ENCODE measurements around the gene CTNNBIP1.

CTNNBIP1 gene

GRCh38 chr1:9884805-9885204 is 25.3 kb downstream of the CTNNBIP1 start:
- H3K9me3 ChIP-seq (ENCODE audit: insufficient read depth, low read depth, low read length), result no peaks in the 10 kb centered on the region
- H3K18ac ChIP-seq (ENCODE audit: low read length), result no peak overlapping the region
- no peak overlapping the region for H2AFZ ChIP-seq (ENCODE audit: insufficient read depth, low read length, poor library complexity)
- no CpG with 5 or more reads among the region's 8 CpGs for WGBS (ENCODE audit: extremely low coverage, insufficient coverage, insufficient read length)
- H4K8ac ChIP-seq (ENCODE audit: low read depth, low read length), result no peak overlapping the region
- no peaks in the 10 kb centered on the region for H3K79me1 ChIP-seq (ENCODE audit: low read length)
- H3K4me1 ChIP-seq (ENCODE audit: control insufficient read depth in 1 of 2, insufficient read depth in 2 of 2, low read length in 2 of 2), result peaks cover 3 to 10% of the 10 kb centered on the region in 2 experiments
- no peak overlapping the region for H2BK12ac ChIP-seq (ENCODE audit: low read length)
- no peak overlapping the region for H3K4ac ChIP-seq (ENCODE audit: low read depth, low read length)
- no peak overlapping the region for H4K12ac ChIP-seq (ENCODE audit: low read depth, low read length)
- no peaks in the 10 kb centered on the region for H3K79me2 ChIP-seq (ENCODE audit: control insufficient read depth, insufficient read depth, low read length, poor library complexity)
- H3K4me3 ChIP-seq (ENCODE audit: low read depth, low read length), result no peak overlapping the region
- peaks cover 3 to 7% of the 10 kb centered on the region in 2 experiments for H3K36me3 ChIP-seq (ENCODE audit: control insufficient read depth in 1 of 2, insufficient read depth in 2 of 2, low read length in 2 of 2)
- no peak overlapping the region for H2BK120ac ChIP-seq (ENCODE audit: insufficient read depth, low read length, poor library complexity)
- no peak overlapping the region for H3K9ac ChIP-seq (ENCODE audit: low read length)
- H3K23ac ChIP-seq (ENCODE audit: low read length), result no peak overlapping the region
- no peak for DNase-seq
- H3K4me2 ChIP-seq (ENCODE audit: low read length), result no peak overlapping the region
- H3K14ac ChIP-seq (ENCODE audit: low read length), result no peak overlapping the region
- H3K27ac ChIP-seq (ENCODE audit: low read depth, low read length), result no peak overlapping the region
- H3K27me3 ChIP-seq (ENCODE audit: insufficient read depth, low read length), result no peaks in the 10 kb centered on the region
- no peak overlapping the region for H4K91ac ChIP-seq (ENCODE audit: low read depth, low read length)
- H2BK5ac ChIP-seq (ENCODE audit: low read depth, low read length, poor library complexity), result no peak overlapping the region
- no peak overlapping the region for H2AK5ac ChIP-seq (ENCODE audit: low read length)

- Histone ChIP-seq H2BK120ac (ENCODE audit: insufficient read depth, low read length, poor library complexity) (no peak overlapping the region), H3K4ac (ENCODE audit: low read depth, low read length) (no peak overlapping the region), H3K9me3 (ENCODE audit: insufficient read depth, low read depth, low read length) (no peaks in the 10 kb centered on the region), H2AFZ (ENCODE audit: insufficient read depth, low read length, poor library complexity) (no peak overlapping the region), H4K8ac (ENCODE audit: low read depth, low read length) (no peak overlapping the region), H3K4me2 (ENCODE audit: low read length) (no peak overlapping the region), H3K79me2 (ENCODE audit: control insufficient read depth, insufficient read depth, low read length, poor library complexity) (no peaks in the 10 kb centered on the region), H4K12ac (ENCODE audit: low read depth, low read length) (no peak overlapping the region), H4K91ac (ENCODE audit: low read depth, low read length) (no peak overlapping the region), H3K4me1 (ENCODE audit: control insufficient read depth in 1 of 2, insufficient read depth in 2 of 2, low read length in 2 of 2) (peaks cover 0 to 1% of the 10 kb centered on the region in 2 experiments), H3K79me1 (ENCODE audit: low read length) (no peaks in the 10 kb centered on the region), H3K9ac (ENCODE audit: low read length) (no peak overlapping the region), H3K23ac (ENCODE audit: low read length) (no peak overlapping the region), H3K4me3 (ENCODE audit: low read depth, low read length) (no peak overlapping the region), H2BK5ac (ENCODE audit: low read depth, low read length, poor library complexity) (no peak overlapping the region), H3K27me3 (ENCODE audit: insufficient read depth, low read length) (no peaks in the 10 kb centered on the region), H3K27ac (ENCODE audit: low read depth, low read length) (no peak overlapping the region), H2BK12ac (ENCODE audit: low read length) (no peak overlapping the region), H3K18ac (ENCODE audit: low read length) (no peak overlapping the region), H3K36me3 (ENCODE audit: control insufficient read depth in 1 of 2, insufficient read depth in 2 of 2, low read length in 2 of 2) (peaks cover 3 to 7% of the 10 kb centered on the region in 2 experiments), H3K14ac (ENCODE audit: low read length) (no peak overlapping the region), H2AK5ac (ENCODE audit: low read length) (no peak overlapping the region)
- no peak for DNase-seq
- no CpG with 5 or more reads among the region's 11 CpGs for WGBS (ENCODE audit: extremely low coverage, insufficient coverage, insufficient read length)
Measured at GRCh38 chr1:9883585-9884449, 26.3 kb downstream of the CTNNBIP1 start.

- no peak overlapping the region for H3K4me2 ChIP-seq (ENCODE audit: low read length)
- peaks cover 3 to 7% of the 10 kb centered on the region in 2 experiments for H3K36me3 ChIP-seq (ENCODE audit: control insufficient read depth in 1 of 2, insufficient read depth in 2 of 2, low read length in 2 of 2)
- WGBS (ENCODE audit: extremely low coverage, insufficient coverage, insufficient read length), result no CpG with 5 or more reads among the region's 12 CpGs
- no peak overlapping the region for H4K12ac ChIP-seq (ENCODE audit: low read depth, low read length)
- H3K23ac ChIP-seq (ENCODE audit: low read length), result no peak overlapping the region
- no peak overlapping the region for H3K18ac ChIP-seq (ENCODE audit: low read length)
- no peak overlapping the region for H2BK12ac ChIP-seq (ENCODE audit: low read length)
- H2BK5ac ChIP-seq (ENCODE audit: low read depth, low read length, poor library complexity), result no peak overlapping the region
- no peaks in the 10 kb centered on the region for H3K79me1 ChIP-seq (ENCODE audit: low read length)
- no peaks in the 10 kb centered on the region for H3K9me3 ChIP-seq (ENCODE audit: insufficient read depth, low read depth, low read length)
- no peak overlapping the region for H2AK5ac ChIP-seq (ENCODE audit: low read length)
- no peak overlapping the region for H4K8ac ChIP-seq (ENCODE audit: low read depth, low read length)
- H3K79me2 ChIP-seq (ENCODE audit: control insufficient read depth, insufficient read depth, low read length, poor library complexity), result no peaks in the 10 kb centered on the region
- H3K4me1 ChIP-seq (ENCODE audit: control insufficient read depth in 1 of 2, insufficient read depth in 2 of 2, low read length in 2 of 2), result no peaks in the 10 kb centered on the region
- H2AFZ ChIP-seq (ENCODE audit: insufficient read depth, low read length, poor library complexity), result no peak overlapping the region
- H4K91ac ChIP-seq (ENCODE audit: low read depth, low read length), result no peak overlapping the region
- H3K4me3 ChIP-seq (ENCODE audit: low read depth, low read length), result no peak overlapping the region
- H3K9ac ChIP-seq (ENCODE audit: low read length), result no peak overlapping the region
- no peak for DNase-seq
- H3K4ac ChIP-seq (ENCODE audit: low read depth, low read length), result no peak overlapping the region
- H3K27ac ChIP-seq (ENCODE audit: low read depth, low read length), result no peak overlapping the region
- H3K27me3 ChIP-seq (ENCODE audit: insufficient read depth, low read length), result no peaks in the 10 kb centered on the region
- H3K14ac ChIP-seq (ENCODE audit: low read length), result no peak overlapping the region
- no peak overlapping the region for H2BK120ac ChIP-seq (ENCODE audit: insufficient read depth, low read length, poor library complexity)
Measured at GRCh38 chr1:9882945-9883303, 27.1 kb downstream of the CTNNBIP1 start.

GRCh38 chr1:9882296-9882944 is 27.6 kb downstream of the CTNNBIP1 start:
- Histone ChIP-seq H4K12ac (ENCODE audit: low read depth, low read length) (no peak overlapping the region), H3K18ac (ENCODE audit: low read length) (no peak overlapping the region), H3K9ac (ENCODE audit: low read length) (no peak overlapping the region), H3K79me1 (ENCODE audit: low read length) (no peaks in the 10 kb centered on the region), H3K4me3 (ENCODE audit: low read depth, low read length) (no peak overlapping the region), H3K14ac (ENCODE audit: low read length) (no peak overlapping the region), H3K27me3 (ENCODE audit: insufficient read depth, low read length) (no peaks in the 10 kb centered on the region), H3K36me3 (ENCODE audit: control insufficient read depth in 1 of 2, insufficient read depth in 2 of 2, low read length in 2 of 2) (peaks cover 3 to 7% of the 10 kb centered on the region in 2 experiments), H3K4ac (ENCODE audit: low read depth, low read length) (no peak overlapping the region), H3K79me2 (ENCODE audit: control insufficient read depth, insufficient read depth, low read length, poor library complexity) (no peaks in the 10 kb centered on the region), H3K9me3 (ENCODE audit: insufficient read depth, low read depth, low read length) (no peaks in the 10 kb centered on the region), H3K27ac (ENCODE audit: low read depth, low read length) (no peak overlapping the region), H2BK12ac (ENCODE audit: low read length) (no peak overlapping the region), H3K4me1 (ENCODE audit: control insufficient read depth in 1 of 2, insufficient read depth in 2 of 2, low read length in 2 of 2) (no peaks in the 10 kb centered on the region), H3K23ac (ENCODE audit: low read length) (no peak overlapping the region), H4K8ac (ENCODE audit: low read depth, low read length) (no peak overlapping the region), H2AK5ac (ENCODE audit: low read length) (no peak overlapping the region), H2BK5ac (ENCODE audit: low read depth, low read length, poor library complexity) (no peak overlapping the region), H2BK120ac (ENCODE audit: insufficient read depth, low read length, poor library complexity) (no peak overlapping the region), H3K4me2 (ENCODE audit: low read length) (no peak overlapping the region), H4K91ac (ENCODE audit: low read depth, low read length) (no peak overlapping the region), H2AFZ (ENCODE audit: insufficient read depth, low read length, poor library complexity) (no peak overlapping the region)
- DNase-seq, result no peak
- whole genome bisulfite sequencing (ENCODE audit: extremely low coverage, insufficient coverage, insufficient read length), result no CpG with 5 or more reads among the region's 12 CpGs
